Skin of body (tissue), 2 donors: Measurements from ENCODE around the gene SAMD4A. TPM values are rescaled to one million over a fixed set of nuclear protein-coding genes. Genes with fewer than 3 reads are reported as not detected.
A peak's percentile ranks its signal among the peaks of the same experiment; 100 is the strongest.

Experiments
- DNase-seq: peaks from one replicate; lab custom pipeline; 2025; lab: John Stamatoyannopoulos, UW
- total RNA-seq: library from RNA; depleted of rRNA; stranded (reverse); fragments of >200 nt; gene quantifications from one replicate; pipeline ENCODE4 v1.2.3, GENCODE V29; 2014

The SAMD4A gene
- total RNA-seq, 1 donor from 2014 or later = 41.9 TPM

GRCh38 chr14:54680651-54681050, 113.7 kb downstream of the SAMD4A start:
- peak; percentile 60 for DNase-seq

GRCh38 chr14:54681811-54682261, 114.9 kb downstream of the SAMD4A start:
- DNase-seq = no peak

- DNase-seq = no peak
Observed at GRCh38 chr14:54682578-54682977, 115.7 kb downstream of the SAMD4A start.

- DNase-seq = peak; percentile 46
Observed at GRCh38 chr14:54683882-54684794, 117.2 kb downstream of the SAMD4A start.

DNA sequence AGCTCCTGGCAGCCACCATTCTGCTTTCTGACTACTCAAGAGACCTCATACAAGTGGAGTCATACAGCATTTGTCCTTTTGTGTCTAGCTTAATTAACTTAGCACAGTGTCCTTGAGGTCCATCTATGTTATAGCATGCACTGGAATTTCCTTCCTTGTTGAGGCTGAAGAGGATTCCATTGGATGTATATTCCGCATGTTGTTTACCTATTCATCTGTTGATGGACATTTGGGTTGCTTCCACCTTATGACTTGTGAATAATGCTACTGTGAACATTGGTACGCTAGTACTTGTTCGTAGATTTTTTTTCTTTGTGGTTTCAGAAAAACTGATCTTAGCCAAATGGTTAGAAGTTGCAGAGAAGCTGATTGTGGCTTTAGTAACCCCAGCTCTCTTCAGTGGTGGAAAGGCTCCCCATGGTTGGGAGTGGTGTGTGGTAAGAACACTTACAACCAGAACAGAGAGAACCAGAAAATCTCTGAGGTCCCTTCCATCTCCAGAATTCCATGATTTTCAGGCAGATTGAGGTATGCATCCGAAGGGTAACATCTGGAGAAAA, 118.4 kb downstream of the SAMD4A start:
- DNase-seq = no peak

GRCh38 chr14:54686219-54686870, 119.4 kb downstream of the SAMD4A start:
- peak; percentile 84 for DNase-seq

DNA sequence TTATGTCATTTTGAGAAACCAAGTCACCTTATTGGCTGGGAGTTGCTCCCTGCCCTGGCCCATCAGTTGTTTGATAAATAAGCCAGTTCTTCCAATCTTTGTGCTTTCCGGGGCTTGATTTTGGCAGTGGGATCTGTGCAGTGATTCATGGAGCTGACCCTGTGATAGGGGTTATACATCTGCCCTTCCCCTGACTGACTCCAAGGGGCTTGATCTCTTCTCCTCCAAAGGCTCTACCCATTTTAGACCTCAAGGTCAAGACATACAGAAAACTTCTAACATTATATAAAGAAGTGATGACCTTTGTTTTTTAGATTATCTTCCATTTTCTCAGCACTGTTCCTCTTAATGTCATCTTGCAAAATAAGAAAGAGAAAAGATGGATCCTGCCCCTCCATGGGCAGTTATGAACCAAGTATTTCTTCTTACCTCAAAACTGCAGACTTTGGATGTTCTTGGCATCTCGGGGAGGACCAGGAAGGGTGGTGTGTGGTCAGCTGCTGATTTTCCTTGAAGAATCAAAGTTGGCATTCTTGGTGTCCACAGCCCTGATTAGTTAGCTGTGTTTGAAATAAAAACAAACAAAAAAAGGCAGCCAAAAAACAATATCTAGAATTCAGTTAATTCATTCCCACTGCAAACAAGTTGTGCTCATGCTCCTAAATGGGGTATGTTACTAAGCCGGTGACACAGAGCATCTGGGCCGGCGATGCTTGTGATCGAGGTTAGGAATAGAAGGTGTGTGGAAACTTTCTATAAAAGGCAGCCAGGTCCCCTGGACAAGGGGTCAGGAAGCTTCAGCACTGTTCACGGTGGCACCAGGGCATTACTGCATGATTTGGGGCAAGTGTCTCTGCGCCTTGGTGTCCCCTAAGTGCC, 120.2 kb downstream of the SAMD4A start:
- no peak for DNase-seq

- DNase-seq = no peak
Observed at GRCh38 chr14:54687750-54688119, 120.8 kb downstream of the SAMD4A start.

DNA sequence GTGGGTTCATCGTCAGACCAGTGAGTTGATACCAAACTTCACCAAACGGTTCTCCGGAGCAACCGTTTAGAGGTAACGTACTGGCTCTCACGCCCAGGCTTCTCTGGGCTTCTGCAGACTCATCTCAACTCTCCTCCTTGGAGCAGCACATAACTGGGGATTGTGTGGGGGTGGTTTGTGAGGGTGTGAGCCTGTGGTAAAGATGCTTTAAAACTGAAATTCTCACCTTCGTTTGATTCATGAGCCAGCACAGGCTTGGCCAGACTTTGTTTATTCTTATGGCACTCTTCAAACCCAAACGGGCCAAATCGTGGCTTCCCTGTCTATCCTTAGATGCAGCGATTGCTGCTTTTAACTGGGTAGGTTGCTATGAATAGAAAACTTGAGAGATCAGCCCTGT, 121.3 kb downstream of the SAMD4A start:
- DNase-seq = no peak

DNA sequence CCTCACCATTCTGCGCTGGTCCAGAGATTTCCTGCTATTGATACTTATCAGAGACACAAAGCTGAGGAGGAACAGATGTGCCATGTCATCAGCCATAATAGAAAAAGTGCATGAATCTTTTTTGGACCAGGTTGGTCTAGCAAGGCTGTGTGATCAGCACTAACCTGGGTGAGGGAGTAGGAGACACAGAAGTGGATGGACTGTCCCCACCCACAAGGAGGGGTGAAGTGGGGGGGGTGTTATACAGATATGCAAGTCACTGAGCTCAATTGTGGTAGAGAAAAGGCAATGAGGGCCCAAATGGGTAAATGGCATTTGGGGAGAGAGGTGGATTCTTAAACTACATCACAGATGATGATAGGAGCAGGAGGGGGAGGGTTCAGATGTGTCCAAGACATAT, 123.0 kb downstream of the SAMD4A start:
- no peak for DNase-seq

DNA sequence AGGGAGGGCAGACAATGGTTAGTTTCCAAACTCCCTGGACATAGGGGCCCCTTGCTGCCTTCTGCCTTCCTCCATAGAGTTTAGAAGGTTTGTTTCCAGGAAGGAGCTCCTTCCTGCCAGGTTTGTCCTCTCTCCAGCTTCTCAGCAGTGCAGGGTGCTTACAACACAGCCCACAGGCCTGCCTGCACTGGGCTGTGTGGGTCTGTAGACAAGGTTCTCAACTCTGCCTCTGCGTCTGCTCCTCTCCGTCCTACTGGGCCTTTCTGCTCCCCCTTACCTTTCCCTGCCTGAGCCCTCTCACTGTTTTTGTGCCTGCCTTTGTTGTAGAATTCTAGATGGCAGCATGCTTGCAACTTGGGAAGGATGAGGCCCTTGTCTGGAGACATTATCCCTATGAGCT, 124.0 kb downstream of the SAMD4A start:
- DNase-seq = no peak

- peak; percentile 50 for DNase-seq
Observed at GRCh38 chr14:54691525-54692283, 124.8 kb downstream of the SAMD4A start.

GRCh38 chr14:54692284-54692772, 125.4 kb downstream of the SAMD4A start:
- DNase-seq = no peak

- DNase-seq = no peak
Observed at GRCh38 chr14:54693761-54694160, 126.8 kb downstream of the SAMD4A start.

DNA sequence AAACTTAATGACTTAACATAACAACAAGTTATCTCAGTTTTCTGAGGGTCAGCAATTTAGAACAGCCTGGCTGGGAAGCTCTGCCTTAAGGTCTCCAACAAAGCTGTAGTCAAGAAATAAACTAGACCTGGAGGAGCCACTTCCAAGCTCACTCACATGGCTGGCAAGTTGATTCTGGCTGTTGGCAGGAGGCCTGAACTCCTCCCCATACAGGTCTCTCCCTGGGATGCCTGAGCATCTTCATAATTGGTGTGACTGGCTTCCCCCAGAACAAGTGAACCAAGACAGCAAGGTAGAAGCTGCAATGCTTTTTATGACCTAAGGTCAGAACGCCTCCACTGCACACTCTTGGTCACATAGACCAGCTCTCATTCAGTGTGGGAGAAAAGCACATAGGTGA, 128.3 kb downstream of the SAMD4A start:
- DNase-seq = no peak

- DNase-seq = no peak
Observed at GRCh38 chr14:54697001-54697400, 130.1 kb downstream of the SAMD4A start.

- no peak for DNase-seq
Observed at GRCh38 chr14:54697803-54698202, 130.9 kb downstream of the SAMD4A start.

- no peak for DNase-seq
Observed at GRCh38 chr14:54698501-54698900, 131.6 kb downstream of the SAMD4A start.

GRCh38 chr14:54698966-54699530, 132.1 kb downstream of the SAMD4A start:
- no peak for DNase-seq

DNA sequence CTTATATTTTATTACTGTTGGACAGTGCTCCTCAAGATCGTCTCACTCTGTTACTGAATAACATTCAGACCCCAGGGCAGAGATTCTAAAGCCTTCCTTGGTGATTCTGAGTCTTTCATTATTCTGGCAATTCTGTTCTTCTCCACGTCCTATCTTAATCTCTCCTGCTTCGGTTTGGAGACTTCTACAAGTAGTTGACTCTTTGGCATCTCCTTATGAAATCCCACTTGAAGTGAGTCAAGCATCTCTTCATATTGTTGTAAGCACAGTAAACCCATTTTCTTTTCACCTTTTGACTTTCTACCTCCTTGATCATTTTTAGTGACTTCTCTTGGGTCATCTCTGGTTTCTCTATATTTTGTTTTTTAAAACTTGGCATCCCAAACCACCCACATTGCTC, 132.8 kb downstream of the SAMD4A start:
- no peak for DNase-seq
